Osteocyte (in vitro differentiated cells): ENCODE measurements around the gene FRMD3. TPM values are rescaled to one million over a fixed set of nuclear protein-coding genes. Genes with fewer than 3 reads are reported as not detected.

Source experiments
- DNase-seq: peaks from one replicate; pipeline ENCODE4 v3.0.0; 2021; ENCODE audit warnings: mixed read lengths; ENCODE audit not compliant: unreplicated experiment; ENCODE audit errors: extremely low spot score
- H3K27ac Mint-ChIP-seq: one replicate; pipeline ENCODE4 v1.8.0; 2021; ENCODE audit warnings: mild to moderate bottlenecking, mixed read lengths; ENCODE audit not compliant: unreplicated experiment
- H3K27me3 Mint-ChIP-seq: one replicate; pipeline ENCODE4 v1.8.0; 2021; ENCODE audit warnings: mixed read lengths; ENCODE audit not compliant: unreplicated experiment
- H3K36me3 Mint-ChIP-seq: one replicate; pipeline ENCODE4 v1.8.0; 2021; ENCODE audit warnings: mixed read lengths; ENCODE audit not compliant: unreplicated experiment
- H3K4me1 Mint-ChIP-seq: one replicate; pipeline ENCODE4 v1.8.0; 2021; ENCODE audit warnings: mixed read lengths; ENCODE audit not compliant: unreplicated experiment
- H3K4me3 Mint-ChIP-seq: one replicate; pipeline ENCODE4 v1.8.0; 2021; ENCODE audit warnings: mild to moderate bottlenecking, moderate library complexity, mixed read lengths; ENCODE audit not compliant: unreplicated experiment
- H3K9me3 Mint-ChIP-seq: one replicate; pipeline ENCODE4 v1.8.0; 2021; ENCODE audit warnings: mixed read lengths; ENCODE audit not compliant: unreplicated experiment
- CTCF ChIP-seq: fragments of 200-600 bp; sonication (generic); IDR thresholded peaks from 2 replicates; pipeline ENCODE4 v1.5.0; 2021; ENCODE audit warnings: antibody characterized with exemption, mild to moderate bottlenecking, moderate library complexity
- total RNA-seq: library from RNA; stranded (reverse); gene quantifications from 2 replicates; pipeline ENCODE4 v1.2.1, GENCODE V29; 2021

FRMD3 gene
- total RNA-seq, 1 donor from 2014 or later, result 0.35 TPM

- Mint-ChIP-seq H3K36me3 (no peaks in the 10 kb centered on the region), H3K9me3 (no peaks in the 10 kb centered on the region), H3K27ac (no peak overlapping the region), H3K4me3 (no peak overlapping the region), H3K4me1 (peaks cover 9% of the 10 kb centered on the region), H3K27me3 (no peaks in the 10 kb centered on the region)
- TF ChIP-seq CTCF, result no peak
- DNase-seq, result no peak
These were observed 109.0 kb downstream of the FRMD3 start for GRCh38 chr9:83429229-83429628.

GRCh38 chr9:83425240-83425639 is 113.0 kb downstream of the FRMD3 start:
- no peaks in the 10 kb centered on the region for H3K9me3 Mint-ChIP-seq
- no peak for TF ChIP-seq CTCF
- H3K4me3 Mint-ChIP-seq, result no peak overlapping the region
- no peaks in the 10 kb centered on the region for H3K27me3 Mint-ChIP-seq
- no peaks in the 10 kb centered on the region for H3K36me3 Mint-ChIP-seq
- no peak overlapping the region for H3K27ac Mint-ChIP-seq
- H3K4me1 Mint-ChIP-seq, result no peaks in the 10 kb centered on the region
- no peak for DNase-seq

- Mint-ChIP-seq H3K9me3 (no peaks in the 10 kb centered on the region), H3K27ac (no peak overlapping the region), H3K27me3 (no peaks in the 10 kb centered on the region), H3K4me3 (no peak overlapping the region), H3K36me3 (no peaks in the 10 kb centered on the region), H3K4me1 (no peaks in the 10 kb centered on the region)
- DNase-seq, result no peak
- no peak for TF ChIP-seq CTCF
These were observed 113.4 kb downstream of the FRMD3 start for GRCh38 chr9:83424831-83425230.

GRCh38 chr9:83423815-83424707 is 114.1 kb downstream of the FRMD3 start:
- H3K27me3 Mint-ChIP-seq, result no peaks in the 10 kb centered on the region

More at GRCh38 chr9:83423815-83424707, 114.1 kb downstream of the FRMD3 start:
- H3K4me3 Mint-ChIP-seq, result no peak overlapping the region
- TF ChIP-seq CTCF, result no peak
- no peaks in the 10 kb centered on the region for H3K4me1 Mint-ChIP-seq
- DNase-seq, result no peak
- H3K36me3 Mint-ChIP-seq, result no peaks in the 10 kb centered on the region
- no peak overlapping the region for H3K27ac Mint-ChIP-seq
- H3K9me3 Mint-ChIP-seq, result no peaks in the 10 kb centered on the region
